ENCODE results near the gene MKX.

DNA sequence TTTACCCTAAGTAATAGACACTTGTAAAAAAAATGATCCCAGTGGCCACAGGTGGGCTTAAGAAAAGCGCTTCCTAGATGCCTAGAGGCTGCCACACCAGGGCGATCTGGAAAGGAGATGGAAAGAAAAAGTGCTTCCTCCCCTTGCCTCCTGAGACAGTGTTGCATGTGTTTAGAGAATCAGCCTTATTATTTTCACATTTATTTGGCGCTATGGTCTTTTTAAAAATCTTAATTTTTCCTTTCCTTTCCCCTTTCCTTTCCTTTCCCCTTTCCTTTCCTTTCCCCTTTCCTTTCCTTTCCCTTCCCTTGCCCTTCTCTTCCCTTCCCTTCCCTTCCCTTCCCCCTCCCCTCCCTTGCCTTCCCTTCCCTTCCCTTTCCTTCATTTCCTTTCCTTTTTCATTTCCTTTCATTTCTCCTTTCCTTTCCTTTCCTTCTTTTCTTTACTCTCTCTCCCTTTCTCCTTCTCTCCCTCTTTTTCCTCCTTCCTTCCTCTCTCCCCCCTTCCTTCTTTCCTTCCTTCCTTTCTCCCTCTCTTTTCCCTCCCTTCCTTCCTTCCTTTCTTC lies 7.1 kb upstream of the MKX start:
- no peak for TF ChIP-seq ZNF274 (IDR thresholded peaks at IDR 0.05; ENCODE audit: low read depth, low read length)
- no peak for TF ChIP-seq YY1 (IDR thresholded peaks at IDR 0.05; ENCODE audit: insufficient read depth, insufficient read length)

Measured in NT2/D1 (cell line).